ENCODE data around the gene MAPK8IP3.
"Not testable (repeated sequence)": the region's sequence is repeated elsewhere in the genome, so short reads cannot be mapped to it uniquely, and the experiment has no call there.

Gene MAPK8IP3

DNA sequence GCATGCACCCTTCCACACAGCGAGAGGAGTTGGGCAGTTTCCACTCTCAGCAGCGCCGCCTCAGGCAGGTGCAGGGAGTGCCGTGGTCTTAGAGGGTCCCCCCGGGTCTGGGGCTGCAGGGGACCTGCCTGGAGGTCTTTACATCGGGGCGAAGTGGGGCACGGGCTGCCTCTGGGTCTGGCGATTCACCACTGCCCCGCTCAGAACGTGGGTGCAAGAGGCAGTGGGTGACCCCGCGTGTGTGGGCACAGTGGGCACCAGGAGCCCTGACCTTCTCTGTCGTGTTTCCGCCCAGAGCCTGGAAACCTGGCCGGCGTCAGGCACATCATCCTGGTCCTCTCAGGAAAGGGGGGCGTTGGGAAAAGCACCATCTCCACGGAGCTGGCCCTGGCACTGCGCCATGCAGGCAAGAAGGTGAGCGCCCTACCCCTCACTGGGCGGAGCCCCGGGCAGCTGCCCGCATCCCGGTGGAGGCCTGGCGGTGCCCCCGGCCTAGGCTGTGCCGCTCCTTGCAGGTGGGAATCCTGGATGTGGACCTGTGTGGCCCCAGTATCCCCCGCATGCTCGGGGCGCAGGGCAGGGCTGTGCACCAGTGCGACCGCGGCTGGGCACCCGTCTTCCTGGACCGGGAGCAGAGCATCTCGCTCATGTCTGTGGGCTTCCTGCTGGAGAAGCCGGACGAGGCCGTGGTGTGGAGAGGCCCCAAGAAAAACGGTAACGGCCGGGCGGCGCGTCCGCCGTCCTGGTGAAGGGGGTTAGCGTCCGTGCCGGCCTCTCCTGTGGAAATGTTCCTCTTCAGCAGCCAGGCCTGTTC, 80.5 kb downstream of the MAPK8IP3 start:
- DNase-seq (ENCODE audit: low read depth) = no peak

DNA sequence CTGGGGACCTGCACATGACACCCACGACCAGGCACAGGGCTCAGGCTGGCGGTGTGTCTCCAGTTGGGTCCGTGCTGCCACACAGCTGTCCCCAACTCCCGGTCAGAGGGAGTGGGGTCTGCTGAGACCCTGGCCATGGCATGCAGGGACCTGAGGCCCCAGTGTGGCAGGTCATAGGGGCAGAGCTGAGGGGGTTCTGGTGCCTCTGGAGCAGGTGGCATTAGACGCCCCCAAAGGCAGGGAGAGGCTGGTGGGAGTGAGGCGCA, 81.0 kb downstream of the MAPK8IP3 start:
- no peak for DNase-seq (ENCODE audit: low read depth)

DNA sequence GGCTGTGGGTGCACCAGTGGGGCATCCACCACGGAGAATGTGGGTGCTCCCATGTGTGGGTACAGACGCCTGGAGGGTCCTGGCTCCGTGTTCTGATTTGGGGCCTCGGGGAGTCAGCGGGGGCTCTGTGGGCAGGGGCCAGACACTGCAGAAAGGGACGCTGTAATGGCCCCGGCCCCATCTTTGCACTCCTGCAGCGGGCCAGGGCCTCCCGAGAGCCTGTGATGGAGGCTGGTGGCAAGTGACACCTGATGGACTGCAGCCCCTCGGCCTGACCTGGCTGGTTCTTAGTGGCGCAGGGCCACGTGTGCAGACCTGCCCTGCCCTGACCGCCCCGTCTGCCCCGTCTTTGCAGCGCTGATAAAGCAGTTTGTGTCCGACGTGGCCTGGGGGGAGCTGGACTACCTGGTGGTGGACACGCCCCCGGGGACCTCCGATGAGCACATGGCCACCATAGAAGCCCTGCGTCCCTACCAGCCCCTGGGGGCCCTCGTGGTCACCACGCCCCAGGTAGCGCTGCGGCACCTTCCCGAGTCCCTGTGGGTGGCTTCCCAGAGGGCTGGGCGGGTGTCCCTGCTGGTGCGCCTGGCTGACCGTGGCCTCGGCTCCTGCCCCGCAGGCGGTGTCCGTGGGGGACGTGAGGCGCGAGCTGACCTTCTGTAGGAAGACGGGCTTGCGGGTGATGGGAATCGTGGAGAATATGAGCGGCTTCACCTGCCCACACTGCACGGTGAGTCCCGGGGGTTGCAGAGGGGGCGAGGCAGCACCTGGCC, 81.5 kb downstream of the MAPK8IP3 start:
- DNase-seq (ENCODE audit: low read depth) = no peak

DNA sequence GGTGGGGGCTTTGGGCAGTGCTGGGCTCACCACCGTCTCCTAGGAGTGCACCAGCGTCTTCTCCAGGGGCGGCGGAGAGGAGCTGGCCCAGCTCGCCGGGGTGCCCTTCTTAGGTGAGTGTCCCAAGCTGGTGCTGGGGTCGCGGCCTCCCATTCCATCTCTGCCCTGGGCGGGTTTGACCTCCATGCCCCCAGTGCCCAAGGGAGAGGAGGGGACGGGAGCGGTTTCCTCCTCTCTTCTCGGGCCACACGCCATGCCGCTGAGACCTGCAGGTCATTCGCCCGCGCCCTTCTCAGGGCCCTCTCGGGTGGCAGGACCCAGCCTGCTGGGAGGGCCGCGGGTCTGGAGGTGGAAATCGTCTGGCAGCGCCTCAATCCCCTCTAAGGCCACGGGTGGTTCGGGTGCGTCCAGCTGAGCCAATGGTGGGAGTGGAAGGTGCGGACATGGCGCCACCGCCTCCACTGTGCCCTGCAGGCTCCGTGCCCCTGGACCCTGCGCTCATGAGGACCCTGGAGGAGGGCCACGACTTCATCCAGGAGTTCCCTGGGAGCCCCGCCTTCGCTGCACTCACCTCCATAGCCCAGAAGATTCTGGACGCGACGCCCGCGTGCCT, 82.2 kb downstream of the MAPK8IP3 start:
- DNase-seq (ENCODE audit: low read depth) = no peak

DNA sequence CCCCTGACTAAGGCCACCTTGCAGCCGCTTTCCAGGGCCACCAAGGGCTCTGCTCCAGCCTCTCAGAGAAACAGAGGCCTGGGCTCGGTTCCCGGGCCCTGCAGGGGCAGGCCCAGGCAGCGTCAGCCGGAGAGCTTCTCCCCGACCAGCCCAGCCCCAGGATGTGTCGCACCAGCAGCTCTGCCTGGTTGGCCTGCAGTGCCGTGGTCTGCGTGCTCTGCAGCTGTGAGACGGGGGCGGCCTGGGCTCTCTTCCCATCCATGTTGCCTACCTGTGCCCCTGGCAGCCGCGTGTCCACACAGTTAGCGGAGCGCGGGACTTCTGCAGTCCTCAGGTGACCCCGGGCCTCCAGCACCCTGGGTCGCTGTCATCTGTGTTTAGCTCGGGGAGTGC, 82.7 kb downstream of the MAPK8IP3 start:
- no peak for DNase-seq (ENCODE audit: low read depth)

DNA sequence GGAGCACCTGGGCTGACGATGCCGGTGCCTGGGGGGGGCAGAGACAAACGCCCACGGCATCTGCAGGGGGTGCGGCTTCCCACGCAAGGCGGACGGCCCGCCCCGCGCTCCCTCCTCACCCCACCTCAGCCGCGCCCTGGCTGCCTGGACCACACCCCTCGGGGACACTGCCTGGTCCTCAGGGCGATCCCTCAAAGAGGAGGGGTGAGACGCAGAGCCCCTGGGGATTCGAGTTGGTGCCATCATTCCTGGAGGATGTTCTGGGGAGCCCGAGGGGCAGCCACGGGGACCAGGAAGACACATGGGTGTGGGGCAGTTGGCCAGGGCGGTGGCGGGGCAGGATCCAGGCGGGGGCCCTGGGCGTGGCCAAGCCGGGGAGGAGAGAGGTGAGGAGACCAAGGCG, 83.6 kb downstream of the MAPK8IP3 start:
- DNase-seq (ENCODE audit: low read depth) = no peak

DNA sequence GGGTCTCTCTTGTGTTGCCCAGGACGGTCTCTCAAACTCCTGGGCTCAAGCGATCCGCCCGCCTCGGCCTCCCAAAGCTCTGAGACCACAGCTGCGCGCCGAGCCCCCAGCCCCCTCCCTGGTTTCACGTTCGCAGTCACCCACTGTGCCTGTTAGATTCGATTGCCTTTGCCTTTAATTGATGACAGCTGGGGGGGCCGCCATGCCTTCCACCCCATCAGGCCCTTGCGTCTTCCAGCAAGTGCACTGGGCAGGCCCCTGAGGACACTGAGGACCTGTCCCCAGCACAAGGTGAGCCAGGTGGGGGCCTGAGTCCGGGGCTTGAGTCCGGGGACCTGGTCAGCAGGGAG, 84.2 kb downstream of the MAPK8IP3 start:
- DNase-seq (ENCODE audit: low read depth) = no peak

DNA sequence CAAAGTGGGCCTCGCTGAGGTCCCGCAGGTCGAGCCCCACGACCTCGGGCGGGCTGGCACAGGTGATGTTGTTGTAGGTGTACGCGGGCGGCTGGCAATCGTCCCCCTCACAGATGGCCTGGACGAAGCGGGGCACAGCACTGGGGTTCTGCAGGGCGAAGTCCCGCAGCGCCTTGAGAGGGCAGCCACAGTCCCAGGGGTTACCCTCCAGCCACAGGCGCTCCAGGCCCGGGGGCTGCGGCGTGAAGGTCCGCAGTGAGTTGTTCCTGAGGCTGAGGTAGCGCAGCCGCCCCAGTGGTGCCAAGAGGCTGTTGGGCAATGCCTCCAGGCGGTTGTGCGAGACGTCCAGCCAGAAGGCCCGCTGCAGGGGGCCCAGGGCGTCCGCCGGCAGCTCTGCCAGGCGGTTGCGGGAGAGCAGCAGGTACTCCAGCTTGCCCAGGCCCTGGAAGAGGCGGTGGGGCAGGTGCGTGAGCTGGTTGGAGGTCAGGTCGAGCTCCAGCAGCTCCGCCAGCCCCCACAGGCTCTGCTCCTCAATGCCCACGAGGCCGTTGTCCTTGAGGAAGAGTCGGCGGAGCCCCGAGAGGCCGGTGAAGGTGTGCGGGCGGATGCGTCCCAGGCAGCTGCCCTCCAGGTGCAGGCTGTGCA, 84.7 kb downstream of the MAPK8IP3 start:
- DNase-seq (ENCODE audit: low read depth) = no peak

DNA sequence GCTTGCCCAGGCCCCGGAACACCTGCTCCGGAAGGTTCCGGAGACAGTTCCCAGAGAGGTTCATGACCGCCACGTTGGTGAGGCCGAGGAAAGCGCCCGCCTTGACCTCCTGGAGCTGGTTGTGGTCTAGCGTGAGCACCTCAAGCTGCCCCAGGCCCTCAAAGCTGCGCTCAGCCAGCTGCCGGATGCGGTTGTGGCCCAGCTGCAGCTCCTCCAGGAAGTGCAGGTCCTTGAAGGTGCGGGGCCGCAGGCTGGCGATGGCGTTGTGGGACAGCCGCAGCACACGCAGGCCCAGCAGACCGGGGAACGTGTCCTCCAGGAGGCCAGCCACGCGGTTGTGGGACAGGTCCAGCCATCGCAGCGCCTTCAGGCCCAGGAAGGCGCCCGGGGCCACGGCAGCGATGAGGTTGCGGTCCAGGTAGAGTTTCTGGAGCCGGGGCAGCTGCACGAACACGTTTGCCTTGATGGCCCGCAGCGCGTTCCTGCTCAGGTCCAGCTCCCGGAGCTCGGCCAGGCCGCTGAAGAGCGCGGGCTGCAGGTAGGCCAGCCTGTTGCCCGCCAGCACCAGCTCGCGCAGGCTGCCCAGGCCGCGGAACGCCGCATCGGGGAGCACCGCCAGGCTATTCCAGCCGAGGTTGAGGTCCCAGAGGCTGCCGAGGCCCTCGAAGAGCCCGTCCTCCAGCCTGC, 85.4 kb downstream of the MAPK8IP3 start:
- no peak for DNase-seq (ENCODE audit: low read depth)

DNA sequence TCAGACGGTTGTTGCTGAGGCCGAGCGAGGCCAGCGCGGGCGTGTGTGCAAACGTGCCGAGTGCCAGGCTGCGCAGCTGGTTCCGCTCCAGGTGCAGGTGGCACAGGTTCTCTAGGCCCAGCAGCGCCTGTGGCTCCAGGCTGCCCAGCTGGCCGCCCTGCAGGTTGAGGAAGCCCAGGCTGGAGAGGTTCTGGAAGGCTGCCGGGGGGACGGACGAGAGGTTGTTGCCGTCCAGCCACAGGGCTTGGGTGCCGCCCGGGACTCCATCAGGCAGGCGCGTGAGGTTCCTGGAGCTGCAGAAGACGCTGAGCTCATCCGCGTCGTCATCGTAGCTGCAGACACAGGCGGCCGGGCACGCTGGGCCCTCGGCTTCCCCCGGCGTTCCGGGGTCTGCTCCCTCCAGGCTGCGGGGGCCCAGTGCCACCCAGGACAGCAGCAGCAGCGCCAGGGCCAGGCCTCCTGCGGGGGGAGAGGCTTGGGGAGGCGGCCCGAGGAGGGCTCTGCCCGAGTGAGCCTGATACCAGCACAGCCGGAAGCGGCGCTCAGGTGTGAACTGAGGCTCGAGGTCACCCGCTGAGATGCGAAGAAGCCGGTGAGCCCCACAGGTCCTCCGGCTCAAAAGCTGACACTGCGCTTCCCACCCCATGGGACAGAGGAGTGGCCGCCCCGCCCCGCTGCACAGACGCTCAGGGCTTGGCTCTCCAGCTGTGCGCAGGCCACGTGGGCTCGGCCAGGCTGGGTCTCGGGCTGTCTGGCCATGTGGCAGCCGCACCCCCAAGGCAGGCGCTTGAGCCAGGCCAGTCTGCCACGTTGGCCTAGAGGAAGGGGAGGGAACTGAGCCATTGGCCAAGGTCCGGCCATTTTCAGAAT, 86.2 kb downstream of the MAPK8IP3 start:
- no peak for DNase-seq (ENCODE audit: low read depth)

DNA sequence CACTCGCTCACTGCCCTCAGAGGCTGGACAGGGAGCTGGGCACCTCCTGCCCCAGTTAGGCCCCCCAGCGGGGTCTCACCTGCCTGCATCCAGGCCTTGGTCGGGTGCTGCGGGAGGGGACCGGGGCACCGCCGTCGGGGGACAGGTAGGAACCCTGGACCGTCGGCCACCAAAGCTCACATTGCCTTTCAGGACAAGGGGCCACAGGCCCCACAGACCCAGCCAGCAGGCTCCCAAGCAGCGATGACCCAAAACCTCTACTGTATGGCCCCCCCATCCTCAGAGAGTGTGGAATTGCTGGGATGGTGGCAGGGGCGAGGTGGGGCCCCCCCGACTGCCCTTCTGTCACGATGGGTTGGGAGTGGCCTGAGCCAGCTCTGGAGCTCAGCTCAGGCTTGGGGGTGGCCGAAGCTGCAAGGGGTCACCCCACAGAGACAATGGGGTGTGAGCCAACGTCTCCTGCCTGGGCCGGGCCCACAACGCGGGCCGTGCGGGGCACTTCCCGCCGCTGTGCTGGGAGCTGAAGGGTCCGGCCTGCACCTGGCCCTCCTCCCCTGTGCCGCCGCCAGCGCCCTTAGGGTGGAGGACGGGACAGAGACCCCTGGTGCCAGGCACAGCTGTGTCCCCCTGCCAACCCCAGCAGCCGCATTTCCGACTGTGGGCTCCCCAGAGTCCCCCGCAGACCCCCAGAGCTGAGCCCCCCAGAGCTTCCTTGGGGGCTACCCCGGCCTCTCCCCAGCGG, 87.0 kb downstream of the MAPK8IP3 start:
- DNase-seq (ENCODE audit: low read depth) = no peak

DNA sequence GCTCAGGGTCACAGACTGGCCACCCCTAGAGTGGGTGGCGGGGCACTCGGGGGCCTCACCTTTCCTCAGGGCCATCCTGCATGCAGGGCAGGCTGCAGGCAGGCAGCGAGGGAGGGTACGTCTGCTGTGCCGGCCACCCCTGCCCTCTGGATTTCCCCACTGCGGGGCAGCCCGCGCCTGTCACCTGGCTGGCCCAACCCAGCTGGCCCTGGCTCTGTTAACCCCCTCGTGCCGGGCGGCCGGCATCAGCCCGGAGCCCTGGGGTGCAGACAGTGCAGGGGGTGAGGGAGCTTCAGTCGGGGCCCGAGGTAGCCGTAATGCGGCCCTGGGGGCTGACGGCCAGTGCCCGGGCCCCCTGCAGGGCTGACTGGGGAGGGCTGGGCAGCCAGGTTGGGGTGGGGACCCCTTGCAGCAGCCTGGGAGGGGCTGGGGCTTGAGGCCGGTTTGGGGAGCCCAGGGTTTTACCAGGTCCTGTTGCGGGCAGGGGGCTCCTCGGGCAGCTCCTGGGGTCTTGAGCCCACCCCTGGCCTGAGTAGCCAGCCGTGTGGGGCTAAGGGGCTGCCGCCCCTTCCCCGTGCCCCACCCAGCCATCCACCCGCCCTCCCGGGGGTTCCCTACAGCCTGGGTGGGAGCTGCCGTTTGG, 87.7 kb downstream of the MAPK8IP3 start, which contains the start of gene IGFALS:
Gene IGFALS, minus strand, starts transcription at position 128 of the 643 bp plus-strand sequence. Its CDS starts 53 bp downstream, at position 75.
- no peak for DNase-seq (ENCODE audit: low read depth)

DNA sequence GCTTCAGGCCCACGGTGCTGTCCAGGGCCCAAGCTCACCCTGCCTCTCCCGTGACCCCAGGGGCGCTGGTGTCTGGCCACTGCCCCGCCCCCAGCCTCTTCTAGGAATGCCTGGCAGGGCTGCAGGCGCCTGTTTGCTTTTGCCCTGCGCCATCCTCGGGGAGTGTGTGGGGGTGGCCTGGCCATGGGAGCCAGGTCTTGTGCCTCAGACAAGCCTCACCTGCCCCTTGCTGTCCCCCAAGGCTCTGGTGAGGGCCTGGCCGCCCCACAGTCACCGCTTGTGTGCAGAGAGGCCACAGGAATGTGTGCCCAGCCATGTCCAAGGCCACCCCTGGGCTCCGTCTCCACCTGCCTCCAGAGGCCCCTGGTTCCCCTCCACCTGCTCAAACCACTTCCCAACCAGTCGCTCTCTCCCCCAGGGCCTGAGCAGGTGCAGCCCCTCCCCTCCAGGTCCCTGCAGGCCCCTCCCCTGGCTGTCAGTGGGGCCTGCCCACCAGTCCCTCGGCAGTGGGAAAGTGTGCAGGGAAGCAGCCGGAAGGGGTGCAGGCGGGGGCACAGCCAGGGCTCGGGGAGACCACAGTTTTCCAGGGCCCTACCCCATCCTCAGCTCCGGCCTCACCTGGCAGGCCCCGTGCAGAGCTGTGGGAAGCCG, 88.4 kb downstream of the MAPK8IP3 start:
- no peak for DNase-seq (ENCODE audit: low read depth)

DNA sequence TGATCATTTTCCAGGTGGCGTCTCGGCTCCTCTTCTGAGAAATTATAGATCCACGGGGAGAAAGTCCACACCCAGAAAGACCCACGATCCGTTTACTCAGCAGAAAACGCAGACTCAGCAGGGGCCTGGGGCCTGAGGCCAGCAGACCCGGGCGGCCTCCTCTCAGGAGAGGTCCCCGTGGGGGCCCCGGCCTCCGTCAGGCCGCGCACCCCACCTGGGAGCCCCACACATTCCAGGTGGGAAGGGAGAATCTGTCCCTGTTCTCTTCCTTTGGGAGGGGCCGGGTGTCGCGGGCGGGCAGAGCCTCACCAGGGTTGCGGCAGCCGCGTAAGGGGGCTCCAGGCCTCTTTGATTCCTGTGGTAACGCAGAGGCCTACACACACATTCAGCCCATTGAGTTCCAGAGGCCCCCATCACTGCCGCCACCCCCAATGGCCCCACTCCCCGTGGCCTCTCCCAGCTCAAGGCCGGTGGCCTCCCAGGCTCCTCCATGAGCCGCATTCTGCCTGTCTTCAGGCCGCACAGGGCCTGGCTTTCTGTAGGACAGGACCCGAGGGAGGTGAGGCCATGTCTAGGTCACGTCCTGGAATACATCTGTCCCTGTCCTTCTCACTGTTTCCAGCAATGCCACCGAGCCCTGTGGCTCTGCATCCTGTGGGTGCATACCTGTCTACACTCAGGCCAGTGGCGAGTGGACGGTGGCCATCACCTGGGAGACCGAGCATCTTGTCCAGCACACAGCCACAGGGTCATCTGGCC, 89.1 kb downstream of the MAPK8IP3 start:
- DNase-seq (ENCODE audit: low read depth) = no peak

DNA sequence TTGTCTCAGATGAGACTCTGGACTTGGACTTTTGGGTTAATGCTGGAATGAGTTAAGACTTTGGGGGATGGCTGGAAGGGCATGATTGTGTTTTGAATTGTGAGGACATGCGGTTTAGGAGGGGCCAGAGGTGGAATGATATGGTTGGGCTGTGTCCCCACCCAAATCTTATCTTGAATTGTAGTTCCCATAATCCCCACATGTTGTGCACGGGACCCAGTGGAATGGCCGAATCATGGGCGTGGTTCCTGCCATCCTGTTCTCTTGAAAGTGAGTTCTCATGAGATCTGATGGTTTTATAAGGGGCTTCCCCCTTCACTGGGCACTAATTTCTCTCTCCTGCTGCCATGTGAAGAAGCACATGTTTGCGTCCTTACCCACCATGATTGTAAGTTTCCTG, 93.3 kb downstream of the MAPK8IP3 start:
- not testable (repeated sequence) for DNase-seq (ENCODE audit: low read depth)

DNA sequence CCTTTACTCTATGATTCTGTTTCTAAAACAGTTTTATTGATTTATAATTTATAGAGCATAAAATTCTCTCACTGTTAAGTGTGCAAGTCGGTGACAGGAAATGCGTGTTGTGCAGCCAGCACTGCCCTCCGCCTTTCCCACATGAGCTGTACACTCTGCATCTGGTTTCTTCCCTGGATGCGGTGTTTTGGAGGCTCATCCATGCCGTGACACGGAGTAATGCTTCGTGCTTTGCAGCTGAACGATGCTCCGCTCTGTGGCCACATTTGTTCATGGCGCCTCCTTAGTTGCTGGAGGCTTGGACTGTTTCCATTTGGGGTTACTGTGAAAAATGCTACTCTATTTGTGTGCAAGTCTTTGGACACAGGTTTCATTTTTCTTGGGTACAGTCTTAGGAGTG, 94.7 kb downstream of the MAPK8IP3 start:
- DNase-seq (ENCODE audit: low read depth) = no peak

DNA sequence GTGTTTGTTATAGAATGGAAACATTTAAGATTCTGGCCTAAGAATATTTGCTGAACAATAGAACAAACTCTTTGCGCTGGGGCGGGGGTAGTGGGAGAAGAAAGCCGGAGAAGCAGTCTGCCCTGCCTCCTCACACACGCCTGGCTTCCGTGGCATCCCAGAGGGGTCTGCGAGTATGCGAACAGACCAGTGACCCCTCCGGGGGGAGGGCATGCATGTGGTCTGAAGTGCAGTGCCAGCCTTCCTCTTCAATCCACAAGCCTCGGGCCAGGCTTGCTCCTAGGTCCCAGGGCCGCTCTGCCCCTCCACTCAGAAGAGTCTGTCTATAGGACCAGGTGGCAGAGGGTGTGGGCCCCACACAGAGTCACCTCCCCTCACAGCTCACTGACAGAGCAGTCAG, 101.6 kb downstream of the MAPK8IP3 start:
- no peak for DNase-seq (ENCODE audit: low read depth)

DNA sequence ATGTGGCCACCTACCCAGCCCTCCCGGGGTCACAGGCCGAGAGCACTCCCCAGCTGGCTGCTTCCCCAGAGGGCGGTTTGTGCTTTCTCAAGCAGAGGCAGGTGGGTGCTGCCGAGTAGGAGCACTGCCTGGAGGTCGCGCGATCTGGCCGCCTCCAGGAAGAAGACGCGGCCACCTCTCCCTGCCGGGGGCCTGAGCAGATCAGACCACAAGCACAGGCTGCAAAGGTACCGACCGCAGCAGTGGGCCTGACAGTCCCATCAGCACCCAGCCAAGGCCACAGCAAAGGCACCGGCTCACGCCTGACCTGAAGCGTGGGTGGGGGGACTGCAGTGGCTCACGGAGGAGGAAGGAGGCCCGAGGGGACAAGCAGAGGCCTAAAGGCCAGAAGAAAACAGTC, 102.7 kb downstream of the MAPK8IP3 start:
- DNase-seq (ENCODE audit: low read depth) = no peak
